Calu3 (cell line): ENCODE data around the gene NRG3. TPM values are rescaled to one million over a fixed set of nuclear protein-coding genes. Genes with fewer than 3 reads are reported as not detected.

Experiments
- BruUV-seq: library from RNA; stranded (reverse); fragments of 400-500 nt; replicated peaks from 2 replicates; lab custom pipeline; 2021; lab: Mats Ljungman, UMichigan
- CTCF ChIA-PET: fragments of 300-600 bp; sonication (Branson Sonifier 250); formaldehyde crosslinking; loops from one replicate; lab custom pipeline; 2022; ENCODE audit warnings: antibody characterized with exemption; lab: Charles Lee
- DNase-seq: peaks from one replicate; pipeline ENCODE4 v3.0.0; 2022
- H3K27ac Mint-ChIP-seq: one replicate; pipeline ENCODE4 v1.8.0; 2022; ENCODE audit warnings: mixed read lengths; ENCODE audit not compliant: unreplicated experiment
- H3K27me3 Mint-ChIP-seq: one replicate; pipeline ENCODE4 v1.8.0; 2022; ENCODE audit warnings: mixed read lengths; ENCODE audit not compliant: unreplicated experiment
- H3K36me3 Mint-ChIP-seq: one replicate; pipeline ENCODE4 v1.8.0; 2022; ENCODE audit warnings: mild to moderate bottlenecking, moderate library complexity, mixed read lengths; ENCODE audit not compliant: insufficient read depth, unreplicated experiment
- H3K4me1 Mint-ChIP-seq: one replicate; pipeline ENCODE4 v1.8.0; 2022; ENCODE audit warnings: mild to moderate bottlenecking, low read depth, mixed read lengths; ENCODE audit not compliant: unreplicated experiment
- H3K4me3 Mint-ChIP-seq: one replicate; pipeline ENCODE4 v1.8.0; 2022; ENCODE audit warnings: mild to moderate bottlenecking, low read depth, moderate library complexity, mixed read lengths; ENCODE audit not compliant: unreplicated experiment
- H3K9me3 Mint-ChIP-seq: one replicate; pipeline ENCODE4 v1.8.0; 2022; ENCODE audit warnings: low read depth, mixed read lengths; ENCODE audit not compliant: unreplicated experiment
- CTCF ChIP-seq: fragments of 200-600 bp; IDR thresholded peaks from one replicate; pipeline ENCODE4 v1.8.0; 2022; ENCODE audit warnings: antibody characterized with exemption; ENCODE audit not compliant: unreplicated experiment
- intact Hi-C: fragments of 100-400 bp; cut with micrococcal nuclease; formaldehyde crosslinking; loops from one replicate; pipeline ENCODE4 v1.10.0; 2022; ENCODE audit not compliant: unreplicated experiment
- total RNA-seq: library from RNA; stranded (reverse); gene quantifications from 2 replicates; pipeline ENCODE4 v1.2.3, GENCODE V29; 2022

Gene NRG3
- total RNA-seq, 1 experiment from 2014 or later = 46.3 TPM

- BruUV-seq = no TSS peak
Measured at GRCh38 chr10:82192665-82193064, 317.7 kb downstream of the NRG3 start.

GRCh38 chr10:82194419-82194818, 319.4 kb downstream of the NRG3 start:
- intact Hi-C loops = no loop called here
- no peak overlapping the region for H3K4me3 Mint-ChIP-seq
- no peaks in the 10 kb centered on the region for H3K36me3 Mint-ChIP-seq

More at GRCh38 chr10:82192665-82193064, 317.7 kb downstream of the NRG3 start:
- H3K4me3 Mint-ChIP-seq = no peak overlapping the region
- CTCF ChIA-PET = no interaction called here
- H3K27ac Mint-ChIP-seq = no peak overlapping the region
- intact Hi-C loops = no loop called here
- no peaks in the 10 kb centered on the region for H3K9me3 Mint-ChIP-seq
- no peak for DNase-seq
- H3K36me3 Mint-ChIP-seq = no peaks in the 10 kb centered on the region
- H3K27me3 Mint-ChIP-seq = no peaks in the 10 kb centered on the region
- no peak for TF ChIP-seq CTCF
- no peaks in the 10 kb centered on the region for H3K4me1 Mint-ChIP-seq

GRCh38 chr10:82206831-82207230, 331.8 kb downstream of the NRG3 start:
- no peak for DNase-seq
- no peaks in the 10 kb centered on the region for H3K27me3 Mint-ChIP-seq
- no TSS peak for BruUV-seq
- no peak overlapping the region for H3K27ac Mint-ChIP-seq
- intact Hi-C loops = no loop called here
- H3K4me1 Mint-ChIP-seq = peaks cover 3% of the 10 kb centered on the region
- no peak overlapping the region for H3K4me3 Mint-ChIP-seq
- H3K36me3 Mint-ChIP-seq = no peaks in the 10 kb centered on the region
- no peaks in the 10 kb centered on the region for H3K9me3 Mint-ChIP-seq
- CTCF ChIA-PET = no interaction called here
- no peak for TF ChIP-seq CTCF

More at GRCh38 chr10:82194419-82194818, 319.4 kb downstream of the NRG3 start:
- no peaks in the 10 kb centered on the region for H3K9me3 Mint-ChIP-seq
- CTCF ChIA-PET = no interaction called here
- no peaks in the 10 kb centered on the region for H3K27me3 Mint-ChIP-seq
- no peak for DNase-seq
- TF ChIP-seq CTCF = no peak
- no peaks in the 10 kb centered on the region for H3K4me1 Mint-ChIP-seq
- no TSS peak for BruUV-seq
- no peak overlapping the region for H3K27ac Mint-ChIP-seq

- Mint-ChIP-seq H3K27ac (no peak overlapping the region), H3K36me3 (no peaks in the 10 kb centered on the region), H3K4me1 (no peaks in the 10 kb centered on the region), H3K9me3 (no peaks in the 10 kb centered on the region), H3K4me3 (no peak overlapping the region), H3K27me3 (no peaks in the 10 kb centered on the region)
- no peak for TF ChIP-seq CTCF
- BruUV-seq = no TSS peak
- intact Hi-C loops = no loop called here
- CTCF ChIA-PET = no interaction called here
- DNase-seq = no peak
Measured at GRCh38 chr10:82208726-82209125, 333.7 kb downstream of the NRG3 start.
